Panc1 (cell line): Measurements from ENCODE around the gene NSUN2. TPM values are rescaled to one million over a fixed set of nuclear protein-coding genes. Genes with fewer than 3 reads are reported as not detected.

Source experiments
- ATAC-seq: fragments of 200-7000 bp; cut with Tn5 transposase; 2 replicates; pipeline ENCODE4 v1.9.1; 2020; ENCODE audit warnings: mild to moderate bottlenecking, moderate library complexity
- BruUV-seq: library from RNA; stranded (reverse); fragments of 400-500 nt; replicated peaks from 2 replicates; lab custom pipeline; 2021; lab: Mats Ljungman, UMichigan
- CTCF ChIA-PET: fragments of 300-600 bp; sonication (Branson Sonifier 250); formaldehyde crosslinking; loops from one replicate; lab custom pipeline; 2022; ENCODE audit warnings: antibody characterized with exemption; lab: Charles Lee
- POLR2A ChIA-PET: fragments of 300-600 bp; sonication (Branson Sonifier 250); formaldehyde crosslinking; loops from one replicate; lab custom pipeline; 2022; ENCODE audit warnings: antibody characterized with exemption; lab: Charles Lee
- DNase-seq: peaks from one replicate; pipeline ENCODE4 v3.0.0-alpha.2; 2010; ENCODE audit warnings: low read depth, low spot score
- H3K27ac ChIP-seq: 2 replicates; pipeline ENCODE4 v1.5.1; 2011; ENCODE audit warnings: mild to moderate bottlenecking, low read length, inconsistent platforms
- H3K27me3 ChIP-seq: fragments of 200-500 bp; sonication (Bioruptor generic); 2 replicates; pipeline ENCODE4 v1.6.0; 2014; ENCODE audit warnings: low read length, inconsistent platforms; ENCODE audit not compliant: control insufficient read depth, insufficient read depth
- H3K36me3 ChIP-seq: fragments of 200-500 bp; sonication (Bioruptor generic); 2 replicates; pipeline ENCODE4 v1.5.1; 2014; ENCODE audit warnings: inconsistent platforms, mild to moderate bottlenecking, low read length, moderate library complexity; ENCODE audit not compliant: control insufficient read depth, insufficient read depth
- H3K4me1 ChIP-seq: 2 replicates; pipeline ENCODE4 v1.5.1; 2011; ENCODE audit warnings: inconsistent platforms, mild to moderate bottlenecking, low read length, moderate library complexity; ENCODE audit not compliant: control insufficient read depth, insufficient read depth
- H3K4me3 ChIP-seq, 2 experiments: 2 replicates each; pipeline ENCODE4 v1.5.1; 2011 to 2012; ENCODE audit warnings: low read depth in 2 of 2, low read length in 2 of 2, mild to moderate bottlenecking in 2 of 2, inconsistent platforms in 1 of 2, moderate library complexity in 1 of 2
- H3K9me3 ChIP-seq: fragments of 200-500 bp; sonication (Bioruptor generic); 2 replicates; pipeline ENCODE4 v1.5.1; 2014; ENCODE audit warnings: low read depth, mild to moderate bottlenecking, inconsistent platforms, low read length, moderate library complexity; ENCODE audit not compliant: control insufficient read depth, insufficient read depth
- CTCF ChIP-seq: fragments of 450-650 bp; IDR thresholded peaks from 2 replicates; pipeline ENCODE4 v1.5.1; 2017; ENCODE audit warnings: mild to moderate bottlenecking
- POLR2AphosphoS5 ChIP-seq: IDR thresholded peaks from 2 replicates; pipeline ENCODE4 v1.6.1; 2012; ENCODE audit warnings: mild to moderate bottlenecking, low read depth, low read length, moderate library complexity
- SIN3A ChIP-seq: IDR thresholded peaks from 2 replicates; pipeline ENCODE4 v1.6.1; 2012; ENCODE audit warnings: low read depth, mild to moderate bottlenecking, low read length, moderate library complexity, borderline replicate concordance; ENCODE audit not compliant: insufficient read depth
- TCF7L2 ChIP-seq: IDR thresholded peaks from 2 replicates; pipeline ENCODE4 v1.6.1; 2011; ENCODE audit warnings: mild to moderate bottlenecking, low read depth, low read length, inconsistent platforms
- in situ Hi-C: cut with HindIII; loops from 2 replicates; pipeline ENCODE4 v1.10.0; 2016; ENCODE audit warnings: low sequenced_read_pairs, low pct_unique_long_range_greater_than_20kb
- intact Hi-C: fragments of 100-400 bp; cut with micrococcal nuclease; formaldehyde crosslinking; loops from one replicate; pipeline ENCODE4 v1.10.0; 2022; ENCODE audit not compliant: unreplicated experiment
- total RNA-seq: library from RNA; stranded (reverse); gene quantifications from one replicate; pipeline ENCODE4 v1.2.1, GENCODE V29; 2021; ENCODE audit not compliant: unreplicated experiment
- TF ChIP-seq, protein P1 (sequence below), 2 experiments: IDR thresholded peaks; 2 replicates each; pipeline ENCODE4 v1.6.1; 2011 to 2012; ENCODE audit warnings: low read depth in 2 of 2, control low read depth in 1 of 2, low read length in 1 of 2, mild to moderate bottlenecking in 1 of 2, moderate library complexity in 1 of 2; ENCODE audit not compliant: insufficient read depth in 1 of 2

Gene NSUN2
- total RNA-seq, 1 experiment from 2014 or later = 125 TPM

DNA sequence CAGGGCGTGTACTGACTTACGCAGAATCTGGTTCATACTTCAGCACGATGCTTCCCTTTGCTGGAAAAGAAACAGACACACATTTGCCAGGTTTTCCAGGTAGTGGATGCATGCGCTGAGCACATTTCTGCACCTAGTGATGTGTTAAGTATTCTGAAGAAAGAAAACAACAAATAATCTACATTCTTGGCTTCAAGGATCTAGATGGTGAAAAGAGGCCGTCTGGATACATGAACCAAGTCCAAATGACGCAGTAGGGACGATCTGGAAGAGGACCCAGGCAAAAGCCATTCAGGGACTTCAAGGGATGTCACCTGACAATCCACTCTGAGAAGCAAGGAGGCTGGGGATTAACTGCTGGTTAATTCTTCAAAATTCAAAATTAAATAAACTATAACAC lies 30.4 kb downstream of the NSUN2 start:
- no peaks in the 10 kb centered on the region for H3K4me1 ChIP-seq
- ChIA-PET POLR2A (no interaction called here), CTCF (no interaction called here)
- in situ Hi-C loops = no loop called here
- no peak overlapping the region for H3K27ac ChIP-seq
- intact Hi-C loops = no loop called here
- H3K9me3 ChIP-seq = no peaks in the 10 kb centered on the region
- BruUV-seq = no TSS peak
- DNase-seq = no peak
- no peak overlapping the region for H3K4me3 ChIP-seq
- H3K27me3 ChIP-seq = no peaks in the 10 kb centered on the region
- ATAC-seq = no peak
- peaks cover 53% of the 10 kb centered on the region for H3K36me3 ChIP-seq
- TF ChIP-seq TCF7L2 (no peak), SIN3A (no peak), CTCF (no peak), POLR2AphosphoS5 (no peak)
- TF ChIP-seq, protein P1, sequence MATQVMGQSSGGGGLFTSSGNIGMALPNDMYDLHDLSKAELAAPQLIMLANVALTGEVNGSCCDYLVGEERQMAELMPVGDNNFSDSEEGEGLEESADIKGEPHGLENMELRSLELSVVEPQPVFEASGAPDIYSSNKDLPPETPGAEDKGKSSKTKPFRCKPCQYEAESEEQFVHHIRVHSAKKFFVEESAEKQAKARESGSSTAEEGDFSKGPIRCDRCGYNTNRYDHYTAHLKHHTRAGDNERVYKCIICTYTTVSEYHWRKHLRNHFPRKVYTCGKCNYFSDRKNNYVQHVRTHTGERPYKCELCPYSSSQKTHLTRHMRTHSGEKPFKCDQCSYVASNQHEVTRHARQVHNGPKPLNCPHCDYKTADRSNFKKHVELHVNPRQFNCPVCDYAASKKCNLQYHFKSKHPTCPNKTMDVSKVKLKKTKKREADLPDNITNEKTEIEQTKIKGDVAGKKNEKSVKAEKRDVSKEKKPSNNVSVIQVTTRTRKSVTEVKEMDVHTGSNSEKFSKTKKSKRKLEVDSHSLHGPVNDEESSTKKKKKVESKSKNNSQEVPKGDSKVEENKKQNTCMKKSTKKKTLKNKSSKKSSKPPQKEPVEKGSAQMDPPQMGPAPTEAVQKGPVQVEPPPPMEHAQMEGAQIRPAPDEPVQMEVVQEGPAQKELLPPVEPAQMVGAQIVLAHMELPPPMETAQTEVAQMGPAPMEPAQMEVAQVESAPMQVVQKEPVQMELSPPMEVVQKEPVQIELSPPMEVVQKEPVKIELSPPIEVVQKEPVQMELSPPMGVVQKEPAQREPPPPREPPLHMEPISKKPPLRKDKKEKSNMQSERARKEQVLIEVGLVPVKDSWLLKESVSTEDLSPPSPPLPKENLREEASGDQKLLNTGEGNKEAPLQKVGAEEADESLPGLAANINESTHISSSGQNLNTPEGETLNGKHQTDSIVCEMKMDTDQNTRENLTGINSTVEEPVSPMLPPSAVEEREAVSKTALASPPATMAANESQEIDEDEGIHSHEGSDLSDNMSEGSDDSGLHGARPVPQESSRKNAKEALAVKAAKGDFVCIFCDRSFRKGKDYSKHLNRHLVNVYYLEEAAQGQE (IDR thresholded peaks at IDR 0.05; ENCODE audit: insufficient read depth in 1 of 2, low read depth in 2 of 2, low read length in 1 of 2) = no peak

DNA sequence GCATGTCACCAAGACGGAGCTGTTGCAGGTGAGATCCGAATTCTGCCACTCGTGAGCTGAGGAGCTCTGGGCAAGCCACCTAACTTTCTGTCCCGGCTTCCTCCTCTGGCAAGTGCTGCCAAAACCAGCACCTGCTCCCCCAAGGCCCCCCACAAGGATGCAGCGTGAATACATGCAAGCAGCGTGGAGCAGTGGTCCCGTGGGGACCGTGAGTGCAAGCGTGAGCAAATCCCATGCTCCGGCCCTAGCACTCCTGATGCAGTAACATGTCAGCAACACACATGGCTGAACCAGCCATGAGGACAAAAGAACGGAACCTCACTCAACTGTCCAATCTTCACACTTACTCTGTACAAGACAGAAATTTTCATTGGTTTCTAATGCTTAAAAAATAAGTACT lies 31.0 kb downstream of the NSUN2 start:
- in situ Hi-C loops = no loop called here
- Histone ChIP-seq H3K36me3 (peaks cover 47% of the 10 kb centered on the region), H3K4me1 (no peaks in the 10 kb centered on the region), H3K9me3 (no peaks in the 10 kb centered on the region), H3K27ac (no peak overlapping the region), H3K4me3 (no peak overlapping the region), H3K27me3 (no peaks in the 10 kb centered on the region)
- TF ChIP-seq, protein P1 (IDR thresholded peaks at IDR 0.05; ENCODE audit: insufficient read depth in 1 of 2, low read depth in 2 of 2, low read length in 1 of 2) = no peak
- TF ChIP-seq SIN3A (no peak), POLR2AphosphoS5 (no peak)
- ATAC-seq (no peak), DNase-seq (no peak)
- intact Hi-C loops = no loop called here
- CTCF ChIA-PET = no interaction called here
- no TSS peak for BruUV-seq
- POLR2A ChIA-PET = no interaction called here
